Measurements from ENCODE around the gene KIF26B.
"Not testable (repeated sequence)": the region's sequence is repeated elsewhere in the genome, so short reads cannot be mapped to it uniquely, and the experiment has no call there.

KIF26B gene

GRCh38 chr1:245690156-245690690 is 535.4 kb downstream of the KIF26B start:
- DNase-seq: no peak

- no peak for DNase-seq
These were observed 536.3 kb downstream of the KIF26B start for GRCh38 chr1:245690946-245691541.

- no peak for DNase-seq
These were observed 537.1 kb downstream of the KIF26B start for GRCh38 chr1:245691897-245692296.

GRCh38 chr1:245692318-245692717 is 537.5 kb downstream of the KIF26B start:
- no peak for DNase-seq

- DNase-seq: no peak
These were observed 538.5 kb downstream of the KIF26B start for GRCh38 chr1:245693116-245693793.

- DNase-seq: no peak
These were observed 539.4 kb downstream of the KIF26B start for GRCh38 chr1:245693941-245694752.

- no peak for DNase-seq
These were observed 540.0 kb downstream of the KIF26B start for GRCh38 chr1:245694753-245695195.

GRCh38 chr1:245695211-245695610 is 540.4 kb downstream of the KIF26B start:
- DNase-seq: no peak

- DNase-seq: not testable (repeated sequence)
These were observed 540.9 kb downstream of the KIF26B start for GRCh38 chr1:245695701-245696100.

- DNase-seq: no peak
These were observed 543.3 kb downstream of the KIF26B start for GRCh38 chr1:245698116-245698515.

- no peak for DNase-seq
These were observed 544.1 kb downstream of the KIF26B start for GRCh38 chr1:245698860-245699259.

GRCh38 chr1:245700631-245701030 is 545.8 kb downstream of the KIF26B start:
- DNase-seq: no peak

- no peak for DNase-seq
These were observed 546.8 kb downstream of the KIF26B start for GRCh38 chr1:245701631-245702030.

- DNase-seq: no peak
These were observed 547.6 kb downstream of the KIF26B start for GRCh38 chr1:245702346-245702745.

GRCh38 chr1:245704341-245704740 is 549.6 kb downstream of the KIF26B start:
- DNase-seq: no peak

GRCh38 chr1:245704765-245705164 is 550.0 kb downstream of the KIF26B start:
- DNase-seq: no peak

GRCh38 chr1:245707941-245708340 is 553.2 kb downstream of the KIF26B start:
- DNase-seq: no peak

GRCh38 chr1:245710961-245711903 is 556.4 kb downstream of the KIF26B start:
- DNase-seq: no peak

- DNase-seq: not testable (repeated sequence)
These were observed 559.2 kb downstream of the KIF26B start for GRCh38 chr1:245714027-245714426.

- DNase-seq: no peak
These were observed 560.5 kb downstream of the KIF26B start for GRCh38 chr1:245715291-245715701.

GRCh38 chr1:245715970-245716369 is 561.2 kb downstream of the KIF26B start:
- DNase-seq: no peak

- DNase-seq: no peak
These were observed 561.8 kb downstream of the KIF26B start for GRCh38 chr1:245716561-245716960.
